Naive thymus-derived CD8-positive, alpha-beta T cell (primary cell): ENCODE data around the gene EMC6. TPM values are rescaled to one million over a fixed set of nuclear protein-coding genes. Genes with fewer than 3 reads are reported as not detected.

ENCODE experiments used
- ATAC-seq, 2 donors: fragments of 150-1000 bp; cut with Tn5 transposase in 1 of 2; sonication (Bioruptor Pico), chemical (Tn5 transposase) in 1 of 2; 1 replicate in 1 of 2; 2 replicates in 1 of 2; pipeline ENCODE4 v1.10.0; 2021; ENCODE audit warnings: mild to moderate bottlenecking in 2 of 2, moderate library complexity in 2 of 2
- POLR2A ChIA-PET: fragments of 350-600 bp; sonication (Branson Sonifier 250); formaldehyde crosslinking; loops from one replicate; lab custom pipeline; 2021; ENCODE audit warnings: antibody characterized with exemption; lab: Charles Lee
- DNase-seq, 10 donors: peaks; one replicate each; pipeline versions ENCODE4 v3.0.0 to v3.0.0-alpha.2; 2020 to 2022
- H3K27ac Mint-ChIP-seq, 10 donors: one replicate each; pipeline ENCODE4 v1.8.0; 2020 to 2022; ENCODE audit warnings: mild to moderate bottlenecking in 10 of 10, mixed read lengths in 10 of 10, moderate library complexity in 4 of 10, inconsistent platforms in 1 of 10
- H3K27me3 Mint-ChIP-seq, 5 donors: one replicate each; pipeline ENCODE4 v1.8.0; 2021 to 2022; ENCODE audit warnings: mixed read lengths in 5 of 5
- H3K36me3 Mint-ChIP-seq, 3 donors: one replicate each; pipeline ENCODE4 v1.8.0; 2020 to 2022; ENCODE audit warnings: mixed read lengths in 3 of 3, mild to moderate bottlenecking in 2 of 3, inconsistent platforms in 1 of 3
- H3K4me1 Mint-ChIP-seq, 4 donors: one replicate each; pipeline ENCODE4 v1.8.0; 2021 to 2022; ENCODE audit warnings: mixed read lengths in 4 of 4
- H3K4me3 Mint-ChIP-seq, 10 donors: one replicate each; pipeline ENCODE4 v1.8.0; 2020 to 2022; ENCODE audit warnings: mild to moderate bottlenecking in 10 of 10, mixed read lengths in 10 of 10, moderate library complexity in 6 of 10, inconsistent platforms in 1 of 10
- H3K9me3 Mint-ChIP-seq, 9 donors: one replicate each; pipeline ENCODE4 v1.8.0; 2020 to 2022; ENCODE audit warnings: mixed read lengths in 9 of 9, mild to moderate bottlenecking in 3 of 9, inconsistent platforms in 1 of 9, moderate library complexity in 1 of 9
- polyA plus RNA-seq, 3 donors: library from polyadenylated mRNA; unstranded; fragments of 300-500 nt; fragmentation: Illumina TruSeq; gene quantifications; one replicate each; pipeline ENCODE4 v1.2.3, GENCODE V29; 2021
- total RNA-seq, 8 experiments: library from RNA in 2 of 8; stranded (reverse) in 2 of 8; gene quantifications; one replicate each; pipeline ENCODE4 v1.2.3 and lab custom pipeline; 2021 to 2026

The EMC6 gene
- total and polyA plus RNA-seq, 5 experiments from 2014 or later, result 29.8 to 97.0 (median 83.3) TPM

DNA sequence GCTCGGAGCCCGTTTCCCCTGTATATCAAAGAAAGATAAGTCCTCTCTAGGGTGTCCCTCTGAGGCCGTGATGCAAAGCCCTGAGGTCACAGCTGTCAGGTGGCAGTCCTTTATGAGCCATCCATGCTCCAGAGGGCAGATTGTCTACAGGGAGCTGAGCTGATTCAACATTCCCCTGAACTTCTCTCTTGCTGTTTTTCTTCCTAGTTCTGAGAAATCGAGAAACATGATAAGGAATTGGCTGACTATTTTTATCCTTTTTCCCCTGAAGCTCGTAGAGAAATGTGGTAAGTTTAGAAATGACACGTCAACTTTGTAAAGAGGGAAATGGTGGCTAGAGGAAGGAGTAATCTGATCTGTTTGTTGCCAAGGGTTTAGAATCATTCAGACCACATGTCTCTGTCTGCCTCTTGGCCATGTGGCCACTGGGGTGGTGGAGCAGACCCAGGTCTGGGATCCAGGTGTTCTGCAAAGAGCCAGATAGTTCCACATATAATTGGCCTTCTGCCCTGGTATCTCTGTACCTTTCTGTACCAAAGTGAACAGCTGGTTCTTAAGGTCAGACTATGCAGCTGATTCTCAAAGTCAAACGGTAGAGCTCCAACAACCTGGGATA is 28.5 kb upstream of the EMC6 start:
- ATAC-seq (no peak), DNase-seq (no peak)
- H3K9me3 Mint-ChIP-seq, result no peaks in the 10 kb centered on the region
- H3K27me3 Mint-ChIP-seq, result no peaks in the 10 kb centered on the region
- POLR2A ChIA-PET, result interaction anchor here (0.6 kb wide), 1 partner anchor 79 kb away, joined by 6 read pairs; no protein-coding TSS in a partner anchor
- peaks cover 0 to 2% (median 0%) of the 10 kb centered on the region in 3 donors for H3K36me3 Mint-ChIP-seq
- peaks cover 9 to 26% (median 21%) of the 10 kb centered on the region in 4 donors for H3K4me1 Mint-ChIP-seq
- H3K4me3 Mint-ChIP-seq, result peak overlapping the region in 1 of 10 donors; percentile 65
- H3K27ac Mint-ChIP-seq, result peak overlapping the region in 3 of 10 donors; percentile 15 to 37 (median 27)

DNA sequence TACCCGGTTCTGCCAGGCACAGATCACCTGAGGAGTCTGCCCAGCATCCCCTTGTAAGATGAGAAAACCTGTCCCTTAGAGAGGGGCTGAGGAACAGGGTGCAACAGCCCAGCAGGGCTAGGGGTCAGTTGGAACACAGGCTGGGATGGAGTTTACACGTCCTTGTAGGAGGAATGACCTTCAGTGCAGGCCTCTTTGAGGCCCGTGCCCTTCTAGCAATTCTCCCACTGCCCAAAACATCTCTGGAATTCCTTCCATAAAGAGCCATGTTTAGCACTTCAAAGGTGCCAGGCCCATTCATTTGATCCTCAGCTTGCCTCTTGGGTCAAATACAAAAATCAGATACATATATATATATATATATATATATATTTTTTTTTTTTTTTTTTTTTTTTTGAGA is 27.6 kb upstream of the EMC6 start:
- Mint-ChIP-seq H3K9me3 (no peaks in the 10 kb centered on the region), H3K36me3 (peaks cover 0 to 2% (median 0%) of the 10 kb centered on the region in 3 donors), H3K27ac (no peak overlapping the region), H3K4me1 (peaks cover 9 to 29% (median 15%) of the 10 kb centered on the region in 4 donors), H3K4me3 (no peak overlapping the region), H3K27me3 (no peaks in the 10 kb centered on the region)
- no peak for ATAC-seq
- DNase-seq, result no peak
- POLR2A ChIA-PET, result no interaction called here

- ATAC-seq, result no peak
Observed at GRCh38 chr17:3641717-3642486, 26.7 kb upstream of the EMC6 start.

DNA sequence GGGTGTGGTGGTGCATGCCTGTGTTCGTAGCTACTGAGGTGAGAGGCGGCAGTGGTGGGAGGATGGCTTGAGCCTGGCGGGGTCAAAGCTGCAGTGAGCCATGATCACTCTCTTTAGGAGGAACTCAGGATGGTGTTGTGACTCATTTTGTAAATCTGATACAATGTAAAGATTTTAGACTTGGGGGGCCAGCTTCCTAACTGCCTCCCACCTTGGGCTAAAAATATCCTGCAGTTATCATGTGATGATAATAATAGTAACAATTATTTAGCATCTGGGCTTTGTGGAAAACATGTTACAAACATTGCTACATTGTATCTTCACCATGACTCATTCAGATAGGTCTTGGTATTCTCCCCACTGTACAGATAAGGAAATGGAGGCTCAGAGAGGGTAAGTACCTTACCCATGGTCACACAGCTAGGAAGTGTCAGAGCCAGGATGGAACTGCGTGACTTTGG is 24.7 kb upstream of the EMC6 start:
- DNase-seq, result no peak
- ATAC-seq, result no peak
- H3K9me3 Mint-ChIP-seq, result no peaks in the 10 kb centered on the region
- H3K27me3 Mint-ChIP-seq, result no peaks in the 10 kb centered on the region
- POLR2A ChIA-PET, result no interaction called here
- H3K36me3 Mint-ChIP-seq, result peaks cover 0 to 8% (median 2%) of the 10 kb centered on the region in 3 donors
- peaks cover 0 to 14% (median 4%) of the 10 kb centered on the region in 4 donors for H3K4me1 Mint-ChIP-seq
- no peak overlapping the region for H3K4me3 Mint-ChIP-seq
- no peak overlapping the region for H3K27ac Mint-ChIP-seq

More at GRCh38 chr17:3641717-3642486, 26.7 kb upstream of the EMC6 start:
- H3K4me1 Mint-ChIP-seq, result peaks cover 9 to 30% (median 14%) of the 10 kb centered on the region in 4 donors
- peaks cover 0 to 2% (median 0%) of the 10 kb centered on the region in 3 donors for H3K36me3 Mint-ChIP-seq
- H3K27ac Mint-ChIP-seq, result no peak overlapping the region
- H3K4me3 Mint-ChIP-seq, result no peak overlapping the region
- POLR2A ChIA-PET, result no interaction called here
- no peaks in the 10 kb centered on the region for H3K9me3 Mint-ChIP-seq
- no peaks in the 10 kb centered on the region for H3K27me3 Mint-ChIP-seq
- no peak for DNase-seq

DNA sequence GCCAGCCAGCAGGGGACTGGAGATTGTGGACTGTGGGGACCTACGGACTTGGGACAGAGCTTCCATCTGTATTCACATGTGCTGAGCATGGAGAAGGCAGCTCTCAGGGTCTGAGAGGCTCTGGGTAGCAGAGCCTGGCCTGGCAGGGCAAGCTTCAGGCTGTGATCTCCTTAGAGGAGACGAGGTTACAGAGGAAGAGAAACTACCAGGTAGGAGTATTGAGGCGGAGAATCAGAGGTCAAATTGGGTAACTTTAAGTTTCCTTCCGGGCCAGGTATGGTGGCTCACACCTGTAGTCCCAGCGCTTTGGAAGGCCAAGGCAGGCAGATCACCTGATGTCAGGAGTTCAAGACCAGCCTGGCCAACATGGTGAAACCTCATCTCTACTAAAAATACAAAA is 23.3 kb upstream of the EMC6 start:
- Mint-ChIP-seq H3K4me3 (no peak overlapping the region), H3K4me1 (peaks cover 0 to 8% (median 1%) of the 10 kb centered on the region in 4 donors), H3K27me3 (no peaks in the 10 kb centered on the region), H3K36me3 (peaks cover 0 to 8% (median 5%) of the 10 kb centered on the region in 3 donors), H3K9me3 (no peaks in the 10 kb centered on the region), H3K27ac (no peak overlapping the region)
- no peak for ATAC-seq
- POLR2A ChIA-PET, result no interaction called here
- no peak for DNase-seq

- H3K4me1 Mint-ChIP-seq, result peaks cover 0 to 8% (median 1%) of the 10 kb centered on the region in 4 donors
- POLR2A ChIA-PET, result no interaction called here
- ATAC-seq (no peak), DNase-seq (no peak)
- H3K36me3 Mint-ChIP-seq, result peaks cover 0 to 11% (median 5%) of the 10 kb centered on the region in 3 donors
- H3K4me3 Mint-ChIP-seq, result no peak overlapping the region
- no peak overlapping the region for H3K27ac Mint-ChIP-seq
- H3K9me3 Mint-ChIP-seq, result no peaks in the 10 kb centered on the region
- no peaks in the 10 kb centered on the region for H3K27me3 Mint-ChIP-seq
Observed at GRCh38 chr17:3647251-3647650, 21.4 kb upstream of the EMC6 start.

- peaks cover 0 to 11% (median 5%) of the 10 kb centered on the region in 3 donors for H3K36me3 Mint-ChIP-seq
- POLR2A ChIA-PET, result interaction anchor here (0.6 to 0.9 kb wide), 2 partner anchors 12 to 63 kb away, joined by 3 read pairs; partner anchors contain the start of genes CTNS and SHPK
- no peaks in the 10 kb centered on the region for H3K9me3 Mint-ChIP-seq
Observed at GRCh38 chr17:3647769-3648555, 20.6 kb upstream of the EMC6 start.

GRCh38 chr17:3655766-3656165 is 12.8 kb upstream of the EMC6 start:
- H3K27ac Mint-ChIP-seq, result no peak overlapping the region
- ATAC-seq (no peak), DNase-seq (no peak)
- H3K9me3 Mint-ChIP-seq, result no peaks in the 10 kb centered on the region
- H3K4me1 Mint-ChIP-seq, result no peaks in the 10 kb centered on the region
- no peaks in the 10 kb centered on the region for H3K27me3 Mint-ChIP-seq
- POLR2A ChIA-PET, result no interaction called here
- peaks cover 0 to 3% (median 0%) of the 10 kb centered on the region in 3 donors for H3K36me3 Mint-ChIP-seq
- no peak overlapping the region for H3K4me3 Mint-ChIP-seq

More at GRCh38 chr17:3647769-3648555, 20.6 kb upstream of the EMC6 start:
- peaks cover 0 to 8% (median 1%) of the 10 kb centered on the region in 4 donors for H3K4me1 Mint-ChIP-seq
- peak in 3 of 10 donors; percentile 11 to 17 (median 12) for DNase-seq
- no peaks in the 10 kb centered on the region for H3K27me3 Mint-ChIP-seq
- H3K27ac Mint-ChIP-seq, result peak overlapping the region in 1 of 10 donors; percentile 48
- no peak overlapping the region for H3K4me3 Mint-ChIP-seq
- peak in 1 of 2 donors; percentile 48 for ATAC-seq

GRCh38 chr17:3656353-3656752 is 12.3 kb upstream of the EMC6 start:
- no peak for DNase-seq
- no peak for ATAC-seq
- Mint-ChIP-seq H3K27ac (peak overlapping the region in 2 of 10 donors; percentile 45 to 53), H3K4me3 (no peak overlapping the region), H3K9me3 (no peaks in the 10 kb centered on the region), H3K27me3 (no peaks in the 10 kb centered on the region), H3K4me1 (no peaks in the 10 kb centered on the region), H3K36me3 (peaks cover 0 to 3% (median 0%) of the 10 kb centered on the region in 3 donors)
- POLR2A ChIA-PET, result no interaction called here

GRCh38 chr17:3656755-3657587 is 11.6 kb upstream of the EMC6 start:
- Mint-ChIP-seq H3K9me3 (no peaks in the 10 kb centered on the region), H3K36me3 (no peaks in the 10 kb centered on the region), H3K4me3 (no peak overlapping the region), H3K27ac (peak overlapping the region in 2 of 10 donors; percentile 45 to 53), H3K4me1 (no peaks in the 10 kb centered on the region), H3K27me3 (no peaks in the 10 kb centered on the region)
- ATAC-seq (no peak), DNase-seq (no peak)
- POLR2A ChIA-PET, result no interaction called here

DNA sequence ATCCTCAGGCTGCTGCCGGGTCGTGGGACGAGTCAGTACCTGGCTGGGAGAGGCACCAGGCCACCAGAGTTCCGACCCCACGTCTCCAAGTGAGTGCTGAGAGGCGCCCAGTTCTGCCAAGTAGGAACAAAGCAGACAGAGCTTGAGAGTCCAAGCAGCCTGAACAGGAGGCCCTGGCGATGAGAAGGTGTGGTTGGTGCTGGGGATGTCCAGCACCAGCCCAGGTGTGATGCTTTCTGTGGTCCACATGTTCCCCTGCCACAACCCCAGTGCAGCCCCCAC is 11.1 kb upstream of the EMC6 start:
- POLR2A ChIA-PET, result no interaction called here
- no peaks in the 10 kb centered on the region for H3K27me3 Mint-ChIP-seq
- H3K4me3 Mint-ChIP-seq, result no peak overlapping the region
- no peak for DNase-seq
- no peak overlapping the region for H3K27ac Mint-ChIP-seq
- no peak for ATAC-seq
- no peaks in the 10 kb centered on the region for H3K4me1 Mint-ChIP-seq
- no peaks in the 10 kb centered on the region for H3K36me3 Mint-ChIP-seq
- H3K9me3 Mint-ChIP-seq, result no peaks in the 10 kb centered on the region
